ENCODE data around the gene ATP6V1D.
"Not testable (repeated sequence)": the region's sequence is repeated elsewhere in the genome, so short reads cannot be mapped to it uniquely, and the experiment has no call there.

Gene ATP6V1D

DNA sequence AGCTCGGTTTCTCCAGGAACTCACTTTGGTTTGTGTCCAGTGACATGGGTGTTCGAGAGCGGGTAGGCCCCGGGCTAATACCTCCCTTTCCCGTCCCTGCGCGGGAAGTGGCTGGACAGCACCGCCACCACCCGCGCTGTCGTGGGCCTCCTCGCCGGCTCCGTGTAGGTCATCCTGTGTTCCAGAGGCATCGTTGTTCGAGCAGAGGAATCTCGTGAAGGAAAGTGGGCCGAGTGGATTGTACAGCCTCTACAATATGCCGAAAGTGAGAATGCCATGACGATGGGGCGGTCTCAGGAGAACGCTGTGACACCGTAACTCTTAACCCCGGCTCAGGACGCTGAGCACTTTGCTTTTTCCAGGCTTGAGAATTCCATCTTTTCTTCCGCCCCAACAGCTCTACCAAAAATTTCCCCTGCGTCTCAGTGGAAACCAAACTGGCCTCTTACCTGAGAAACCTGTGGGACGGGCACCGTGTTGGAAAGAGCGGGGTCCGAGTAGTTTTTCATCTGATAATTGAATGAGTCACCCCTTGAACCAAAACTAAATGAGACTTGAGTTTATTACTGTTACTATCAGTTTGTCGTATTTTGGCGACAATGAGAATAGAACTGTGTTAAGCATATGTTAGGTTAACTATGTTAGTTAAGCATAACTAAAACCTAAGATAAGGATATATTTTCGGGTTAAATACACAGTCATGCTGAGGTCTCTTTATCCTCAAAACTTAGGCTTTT, 1.0 kb upstream of the ATP6V1D start:
- TF ChIP-seq POLR2A (IDR thresholded peaks at IDR 0.05; ENCODE audit: low read depth, low read length) (no peak), POLR2AphosphoS5 (IDR thresholded peaks at IDR 0.05; ENCODE audit: low read depth, low read length) (peak; percentile 7; the same call in 1 of the 2 replicates), TAF1 (IDR thresholded peaks at IDR 0.05; ENCODE audit: borderline replicate concordance, low read depth, low read length) (no peak)
- DNase-seq (ENCODE audit: insufficient read length) (no peak), FAIRE-seq (peak; percentile 53)

DNA sequence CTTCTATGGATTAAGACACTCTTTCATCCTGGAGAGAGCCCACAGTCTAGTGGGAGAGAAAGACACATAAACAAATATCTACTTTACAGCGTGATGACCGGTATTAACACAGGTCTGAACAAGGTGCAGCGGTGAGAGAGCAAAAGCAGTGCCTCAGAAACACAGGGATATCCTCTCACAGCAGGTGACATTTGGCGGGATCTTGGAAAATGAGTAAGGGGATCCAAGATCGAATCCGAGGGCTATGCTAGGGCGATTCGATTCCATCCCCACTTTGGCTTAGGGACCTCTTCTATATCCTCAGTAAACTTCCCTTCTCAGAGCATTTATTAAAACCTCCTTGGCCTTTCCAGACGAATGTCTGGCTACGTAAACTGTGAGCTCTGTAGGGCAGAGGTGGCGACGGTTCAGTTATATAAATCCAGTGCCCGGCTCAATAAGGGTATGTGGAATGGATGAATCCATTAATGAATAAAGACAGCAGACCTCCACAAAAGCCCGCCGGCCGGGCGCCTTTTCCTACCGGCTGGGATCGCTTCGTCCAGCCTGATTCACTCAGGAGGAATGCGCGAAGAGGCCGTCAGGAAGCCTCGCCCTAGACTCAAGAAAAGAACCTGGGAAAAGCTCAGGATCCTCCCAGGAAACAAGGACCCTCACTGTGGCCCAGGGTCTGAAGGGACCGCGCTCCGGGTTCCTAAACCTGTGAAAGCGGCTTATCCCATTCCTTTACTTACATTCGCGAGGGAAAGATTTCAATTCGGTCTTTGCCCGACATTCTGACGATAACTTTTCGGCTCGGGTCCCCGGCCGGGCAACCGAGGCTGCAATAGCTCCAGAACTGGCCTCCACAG, 455 bp downstream of the ATP6V1D start:
- no peak for FAIRE-seq

DNA sequence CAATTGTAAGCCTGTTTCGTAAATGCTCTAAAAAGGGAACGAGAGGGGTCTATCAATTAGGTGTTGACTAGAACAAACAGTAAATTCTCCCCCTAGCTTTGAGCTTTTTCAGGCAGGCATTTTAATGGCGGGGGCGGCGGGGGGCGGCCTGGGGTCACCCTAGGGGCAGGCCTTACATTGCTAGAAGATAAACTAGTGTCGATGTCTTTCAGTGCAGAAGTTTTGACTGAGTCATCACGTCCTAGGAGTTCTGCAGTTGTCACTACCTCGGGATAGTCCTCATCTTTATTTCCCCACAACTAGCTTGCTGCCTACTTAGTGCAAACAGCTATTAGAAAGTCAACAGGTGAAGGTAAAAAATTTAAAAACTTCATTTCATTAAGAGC, 1.6 kb downstream of the ATP6V1D start:
- DNase-seq (ENCODE audit: insufficient read length) (no peak), FAIRE-seq (no peak)
- TF ChIP-seq TAF1 (IDR thresholded peaks at IDR 0.05; ENCODE audit: borderline replicate concordance, low read depth, low read length) (no peak), POLR2A (IDR thresholded peaks at IDR 0.05; ENCODE audit: low read depth, low read length) (no peak), POLR2AphosphoS5 (IDR thresholded peaks at IDR 0.05; ENCODE audit: low read depth, low read length) (no peak)

More for the DNA sequence above, 455 bp downstream of the ATP6V1D start:
- no peak for DNase-seq (ENCODE audit: insufficient read length)
- no peak for TF ChIP-seq POLR2A (IDR thresholded peaks at IDR 0.05; ENCODE audit: low read depth, low read length)
- no peak for TF ChIP-seq POLR2AphosphoS5 (IDR thresholded peaks at IDR 0.05; ENCODE audit: low read depth, low read length)
- TF ChIP-seq TAF1 (IDR thresholded peaks at IDR 0.05; ENCODE audit: borderline replicate concordance, low read depth, low read length), result no peak

DNA sequence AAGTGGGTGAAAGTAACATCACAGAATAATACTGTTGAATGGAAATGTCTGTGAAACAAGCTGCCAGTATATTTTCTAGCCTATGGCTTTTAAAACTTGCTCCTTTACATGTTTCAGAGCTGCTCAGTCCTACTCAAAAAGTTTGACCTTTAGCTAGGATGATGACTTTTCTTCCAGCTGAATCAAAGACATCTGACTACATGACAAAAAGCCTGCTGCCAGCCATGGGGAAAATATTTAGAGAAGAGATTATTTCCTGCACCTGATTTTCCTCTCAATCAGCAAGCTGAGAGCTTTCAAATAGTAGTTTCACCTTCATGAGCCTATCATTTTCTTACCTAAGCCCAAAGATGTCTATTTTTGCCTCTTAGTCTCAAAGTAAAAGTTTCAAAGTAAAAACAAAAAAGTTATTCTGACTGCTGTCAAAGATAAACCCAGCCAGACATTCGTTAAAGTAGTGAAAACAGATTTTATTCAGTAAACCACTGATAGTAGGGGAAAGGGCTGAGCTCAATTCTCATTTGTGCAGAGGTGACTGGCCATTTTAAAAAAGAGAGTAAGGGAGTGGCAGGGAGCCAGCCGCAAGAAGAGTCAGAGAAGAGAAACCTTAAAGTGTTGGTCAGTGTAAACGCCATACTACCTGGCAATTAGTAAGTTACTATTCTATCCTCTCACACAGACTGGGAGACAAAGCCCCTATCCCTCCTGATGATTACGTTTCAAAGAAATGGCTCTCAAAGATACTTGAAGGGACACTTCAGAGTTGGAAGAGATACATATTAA, 2.2 kb downstream of the ATP6V1D start:
- DNase-seq (ENCODE audit: insufficient read length), result no peak
- TF ChIP-seq POLR2A (IDR thresholded peaks at IDR 0.05; ENCODE audit: low read depth, low read length), result no peak
- TF ChIP-seq TAF1 (IDR thresholded peaks at IDR 0.05; ENCODE audit: borderline replicate concordance, low read depth, low read length), result no peak
- no peak for TF ChIP-seq POLR2AphosphoS5 (IDR thresholded peaks at IDR 0.05; ENCODE audit: low read depth, low read length)
- FAIRE-seq, result no peak

DNA sequence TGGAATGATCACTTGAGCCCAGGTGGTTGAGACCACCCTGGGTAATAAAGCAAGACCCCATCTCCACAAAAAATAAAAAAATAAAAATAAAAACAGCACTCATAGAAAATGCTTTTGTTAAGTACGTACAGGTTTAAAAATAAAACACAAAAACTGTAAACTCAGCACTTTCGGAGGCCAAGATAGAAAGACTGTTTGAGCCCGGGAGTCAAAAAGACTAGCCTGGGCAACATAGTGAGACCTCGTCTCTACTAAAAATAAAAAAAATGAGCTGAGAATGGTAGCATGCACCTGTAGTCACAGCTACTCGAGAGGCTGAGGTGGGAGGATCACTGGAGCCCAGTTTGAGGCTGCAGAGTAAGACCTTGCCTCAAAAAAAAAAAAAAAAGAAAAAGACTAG, 7.5 kb downstream of the ATP6V1D start:
- TF ChIP-seq TAF1 (IDR thresholded peaks at IDR 0.05; ENCODE audit: borderline replicate concordance, low read depth, low read length), result no peak
- no peak for TF ChIP-seq POLR2AphosphoS5 (IDR thresholded peaks at IDR 0.05; ENCODE audit: low read depth, low read length)
- no peak for TF ChIP-seq POLR2A (IDR thresholded peaks at IDR 0.05; ENCODE audit: low read depth, low read length)
- FAIRE-seq (no peak), DNase-seq (ENCODE audit: insufficient read length) (no peak)

DNA sequence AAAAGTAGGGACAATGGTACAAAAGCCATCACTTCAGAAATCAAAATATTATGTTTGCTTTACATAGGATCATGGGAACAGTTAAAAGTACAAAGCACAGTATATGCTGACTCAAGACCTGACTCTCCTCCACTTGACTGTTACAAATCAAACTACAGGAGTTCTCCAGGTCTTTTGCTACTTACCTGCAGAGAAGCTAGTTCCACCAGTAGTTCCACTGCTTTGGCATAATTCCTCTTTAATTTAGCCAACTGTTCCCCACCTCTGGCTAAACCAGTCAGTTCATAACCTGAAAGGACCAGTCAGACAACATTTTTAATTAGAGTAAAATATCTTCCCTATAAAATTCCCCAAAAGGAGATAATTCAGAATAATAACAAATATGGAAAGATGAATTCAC, 14.0 kb downstream of the ATP6V1D start:
- TF ChIP-seq TAF1 (IDR thresholded peaks at IDR 0.05; ENCODE audit: borderline replicate concordance, low read depth, low read length), result no peak
- no peak for TF ChIP-seq POLR2AphosphoS5 (IDR thresholded peaks at IDR 0.05; ENCODE audit: low read depth, low read length)
- TF ChIP-seq POLR2A (IDR thresholded peaks at IDR 0.05; ENCODE audit: low read depth, low read length), result no peak
- FAIRE-seq (no peak), DNase-seq (ENCODE audit: insufficient read length) (no peak)

DNA sequence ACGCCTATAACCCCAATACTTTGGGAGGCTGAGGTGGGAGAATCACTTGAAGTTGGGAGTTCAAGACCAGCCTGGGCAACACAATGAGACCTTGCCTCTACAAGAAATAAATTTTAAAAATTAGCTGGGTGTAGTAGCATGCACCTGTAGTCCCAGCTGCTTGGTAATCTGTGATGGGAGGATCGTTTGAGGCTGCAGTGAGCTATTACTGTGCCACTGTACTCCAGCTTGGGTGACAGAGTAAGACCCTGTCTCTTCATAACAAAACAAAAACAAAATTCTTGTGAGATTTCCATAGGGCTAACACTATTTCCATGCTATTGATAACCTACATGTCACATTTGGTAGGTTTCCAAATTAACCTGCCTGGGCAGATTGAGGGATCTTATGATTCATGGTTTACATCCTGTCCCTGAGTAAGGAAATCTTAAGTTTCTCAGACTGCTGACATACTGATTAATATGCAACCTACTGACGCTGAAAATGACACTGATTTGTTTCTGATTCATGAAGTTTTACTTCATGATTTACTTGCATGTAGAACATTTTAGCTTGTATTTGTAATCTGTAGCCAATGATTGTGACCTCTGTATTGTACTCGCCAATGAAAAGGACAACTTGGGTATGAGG, 15.9 kb downstream of the ATP6V1D start:
- FAIRE-seq, result no peak
- TF ChIP-seq POLR2AphosphoS5 (IDR thresholded peaks at IDR 0.05; ENCODE audit: low read depth, low read length), result no peak
- TF ChIP-seq TAF1 (IDR thresholded peaks at IDR 0.05; ENCODE audit: borderline replicate concordance, low read depth, low read length), result no peak
- no peak for TF ChIP-seq POLR2A (IDR thresholded peaks at IDR 0.05; ENCODE audit: low read depth, low read length)
- DNase-seq (ENCODE audit: insufficient read length), result no peak

DNA sequence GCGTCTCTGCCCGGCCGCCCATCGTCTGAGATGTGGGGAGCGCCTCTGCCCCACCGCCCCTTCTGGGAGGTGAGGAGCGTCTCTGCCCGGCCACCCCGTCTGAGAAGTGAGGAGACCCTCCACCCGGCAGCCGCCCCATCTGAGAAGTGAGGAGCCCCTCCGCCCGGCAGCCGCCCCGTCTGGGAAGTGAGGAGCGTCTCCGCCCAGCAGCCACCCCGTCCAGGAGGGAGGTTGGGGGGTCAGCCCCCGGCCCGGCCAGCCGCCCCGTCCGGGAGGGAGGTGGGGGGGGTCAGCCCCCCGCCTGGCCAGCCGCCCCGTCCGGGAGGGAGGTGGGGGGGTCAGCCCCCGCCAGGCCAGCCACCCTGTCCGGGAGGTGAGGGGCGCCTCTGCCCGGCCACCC, 18.4 kb downstream of the ATP6V1D start:
- FAIRE-seq, result not testable (repeated sequence)

DNA sequence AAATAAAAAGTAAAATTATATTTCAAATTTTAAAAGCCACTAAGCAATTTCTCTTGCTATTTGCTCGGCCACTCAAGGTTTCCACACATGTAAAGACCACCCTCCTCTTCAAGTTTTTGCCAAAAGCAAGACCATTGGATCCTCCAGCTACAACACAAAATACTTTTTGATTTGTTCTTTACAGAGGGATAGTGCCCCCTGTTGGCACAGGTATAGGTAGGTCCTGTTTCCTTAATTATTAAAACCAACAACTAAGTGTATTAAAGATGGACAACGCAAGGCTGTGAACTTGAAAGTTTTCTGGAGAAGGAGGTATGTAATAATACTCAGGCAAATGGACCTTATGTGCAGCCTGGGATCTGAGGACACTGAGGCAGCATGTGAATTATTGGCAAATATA, 23.8 kb downstream of the ATP6V1D start:
- TF ChIP-seq POLR2AphosphoS5 (IDR thresholded peaks at IDR 0.05; ENCODE audit: low read depth, low read length), result no peak
- no peak for TF ChIP-seq TAF1 (IDR thresholded peaks at IDR 0.05; ENCODE audit: borderline replicate concordance, low read depth, low read length)
- TF ChIP-seq POLR2A (IDR thresholded peaks at IDR 0.05; ENCODE audit: low read depth, low read length), result no peak
- DNase-seq (ENCODE audit: insufficient read length), result no peak
- no peak for FAIRE-seq

More for the DNA sequence above, 18.4 kb downstream of the ATP6V1D start:
- DNase-seq (ENCODE audit: insufficient read length), result not testable (repeated sequence)

DNA sequence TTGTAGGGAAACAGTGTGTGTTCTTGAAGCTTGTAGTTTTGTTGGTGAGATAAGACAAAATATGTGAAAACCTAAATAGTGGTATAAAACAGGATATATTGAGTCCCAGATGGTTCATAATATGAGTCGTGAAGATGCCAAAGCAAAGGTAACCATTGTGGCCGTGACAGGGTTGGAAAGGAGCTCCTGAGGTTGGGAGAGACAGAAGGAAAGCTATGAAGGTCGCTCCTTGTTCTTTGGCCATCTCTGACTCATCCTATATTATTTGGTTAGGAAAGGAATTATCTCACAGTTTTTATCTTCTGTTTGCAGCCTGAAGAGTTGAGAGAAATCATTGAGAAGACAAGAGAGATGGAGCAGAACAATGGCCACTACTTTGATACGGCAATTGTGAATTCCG, 27.1 kb downstream of the ATP6V1D start:
- no peak for DNase-seq (ENCODE audit: insufficient read length)
- no peak for FAIRE-seq
- TF ChIP-seq TAF1 (IDR thresholded peaks at IDR 0.05; ENCODE audit: borderline replicate concordance, low read depth, low read length) (no peak), POLR2AphosphoS5 (IDR thresholded peaks at IDR 0.05; ENCODE audit: low read depth, low read length) (no peak), POLR2A (IDR thresholded peaks at IDR 0.05; ENCODE audit: low read depth, low read length) (no peak)
